ENCODE results near the gene S100PBP.

DNA sequence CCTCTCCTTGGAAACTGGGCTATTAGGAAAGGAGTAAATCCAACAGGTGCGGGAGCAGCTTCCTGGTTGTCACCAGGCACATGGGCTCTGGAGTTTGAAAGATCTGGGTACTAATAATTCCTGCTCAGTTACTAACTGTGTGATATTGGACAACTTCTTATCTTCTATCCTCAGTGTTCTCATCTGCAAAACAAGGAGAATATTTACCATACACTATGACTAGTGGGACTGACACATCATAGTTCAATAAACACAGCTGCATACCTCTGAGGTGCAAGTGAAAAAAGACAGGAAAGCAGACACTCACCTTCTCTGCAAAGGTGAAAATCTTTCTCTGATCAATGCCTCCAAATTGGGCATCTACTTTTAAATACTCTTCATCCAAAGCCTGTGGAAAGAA lies 20.0 kb upstream of the S100PBP start:
- TF ChIP-seq, protein P1, sequence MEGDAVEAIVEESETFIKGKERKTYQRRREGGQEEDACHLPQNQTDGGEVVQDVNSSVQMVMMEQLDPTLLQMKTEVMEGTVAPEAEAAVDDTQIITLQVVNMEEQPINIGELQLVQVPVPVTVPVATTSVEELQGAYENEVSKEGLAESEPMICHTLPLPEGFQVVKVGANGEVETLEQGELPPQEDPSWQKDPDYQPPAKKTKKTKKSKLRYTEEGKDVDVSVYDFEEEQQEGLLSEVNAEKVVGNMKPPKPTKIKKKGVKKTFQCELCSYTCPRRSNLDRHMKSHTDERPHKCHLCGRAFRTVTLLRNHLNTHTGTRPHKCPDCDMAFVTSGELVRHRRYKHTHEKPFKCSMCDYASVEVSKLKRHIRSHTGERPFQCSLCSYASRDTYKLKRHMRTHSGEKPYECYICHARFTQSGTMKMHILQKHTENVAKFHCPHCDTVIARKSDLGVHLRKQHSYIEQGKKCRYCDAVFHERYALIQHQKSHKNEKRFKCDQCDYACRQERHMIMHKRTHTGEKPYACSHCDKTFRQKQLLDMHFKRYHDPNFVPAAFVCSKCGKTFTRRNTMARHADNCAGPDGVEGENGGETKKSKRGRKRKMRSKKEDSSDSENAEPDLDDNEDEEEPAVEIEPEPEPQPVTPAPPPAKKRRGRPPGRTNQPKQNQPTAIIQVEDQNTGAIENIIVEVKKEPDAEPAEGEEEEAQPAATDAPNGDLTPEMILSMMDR (CRISPR knock-in tag; IDR thresholded peaks at IDR 0.05), result no peak
- no peak for TF ChIP-seq TRIM24 (CRISPR knock-in tag; IDR thresholded peaks at IDR 0.05)
- no peak for TF ChIP-seq ZNF777 (CRISPR knock-in tag; IDR thresholded peaks at IDR 0.05)
- no peak for TF ChIP-seq ZNF451 (CRISPR knock-in tag; IDR thresholded peaks at IDR 0.05)
- TF ChIP-seq, protein P2, sequence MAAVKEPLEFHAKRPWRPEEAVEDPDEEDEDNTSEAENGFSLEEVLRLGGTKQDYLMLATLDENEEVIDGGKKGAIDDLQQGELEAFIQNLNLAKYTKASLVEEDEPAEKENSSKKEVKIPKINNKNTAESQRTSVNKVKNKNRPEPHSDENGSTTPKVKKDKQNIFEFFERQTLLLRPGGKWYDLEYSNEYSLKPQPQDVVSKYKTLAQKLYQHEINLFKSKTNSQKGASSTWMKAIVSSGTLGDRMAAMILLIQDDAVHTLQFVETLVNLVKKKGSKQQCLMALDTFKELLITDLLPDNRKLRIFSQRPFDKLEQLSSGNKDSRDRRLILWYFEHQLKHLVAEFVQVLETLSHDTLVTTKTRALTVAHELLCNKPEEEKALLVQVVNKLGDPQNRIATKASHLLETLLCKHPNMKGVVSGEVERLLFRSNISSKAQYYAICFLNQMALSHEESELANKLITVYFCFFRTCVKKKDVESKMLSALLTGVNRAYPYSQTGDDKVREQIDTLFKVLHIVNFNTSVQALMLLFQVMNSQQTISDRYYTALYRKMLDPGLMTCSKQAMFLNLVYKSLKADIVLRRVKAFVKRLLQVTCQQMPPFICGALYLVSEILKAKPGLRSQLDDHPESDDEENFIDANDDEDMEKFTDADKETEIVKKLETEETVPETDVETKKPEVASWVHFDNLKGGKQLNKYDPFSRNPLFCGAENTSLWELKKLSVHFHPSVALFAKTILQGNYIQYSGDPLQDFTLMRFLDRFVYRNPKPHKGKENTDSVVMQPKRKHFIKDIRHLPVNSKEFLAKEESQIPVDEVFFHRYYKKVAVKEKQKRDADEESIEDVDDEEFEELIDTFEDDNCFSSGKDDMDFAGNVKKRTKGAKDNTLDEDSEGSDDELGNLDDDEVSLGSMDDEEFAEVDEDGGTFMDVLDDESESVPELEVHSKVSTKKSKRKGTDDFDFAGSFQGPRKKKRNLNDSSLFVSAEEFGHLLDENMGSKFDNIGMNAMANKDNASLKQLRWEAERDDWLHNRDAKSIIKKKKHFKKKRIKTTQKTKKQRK (IDR thresholded peaks at IDR 0.05; ENCODE audit: low read length), result no peak
- no peak for TF ChIP-seq ZNF326 (CRISPR knock-in tag; IDR thresholded peaks at IDR 0.05; ENCODE audit: borderline replicate concordance)
- no peak for TF ChIP-seq CBX1 (IDR thresholded peaks at IDR 0.05; ENCODE audit: low read depth)
